GM21528 (cell line): ENCODE data around the gene ZNF630.
"Not testable (repeated sequence)": the region's sequence is repeated elsewhere in the genome, so short reads cannot be mapped to it uniquely, and the experiment has no call there.

ENCODE experiments used
- ATAC-seq: cut with Tn5 transposase; IDR thresholded peaks from one replicate; pipeline ENCODE4 v1.9.1; 2021; ENCODE audit warnings: mild to moderate bottlenecking, moderate library complexity; ENCODE audit not compliant: unreplicated experiment, low FRiP score

Gene ZNF630

GRCh38 chrX:48030641-48031173 lies 40.7 kb downstream of the ZNF630 start:
- not testable (repeated sequence) for ATAC-seq

DNA sequence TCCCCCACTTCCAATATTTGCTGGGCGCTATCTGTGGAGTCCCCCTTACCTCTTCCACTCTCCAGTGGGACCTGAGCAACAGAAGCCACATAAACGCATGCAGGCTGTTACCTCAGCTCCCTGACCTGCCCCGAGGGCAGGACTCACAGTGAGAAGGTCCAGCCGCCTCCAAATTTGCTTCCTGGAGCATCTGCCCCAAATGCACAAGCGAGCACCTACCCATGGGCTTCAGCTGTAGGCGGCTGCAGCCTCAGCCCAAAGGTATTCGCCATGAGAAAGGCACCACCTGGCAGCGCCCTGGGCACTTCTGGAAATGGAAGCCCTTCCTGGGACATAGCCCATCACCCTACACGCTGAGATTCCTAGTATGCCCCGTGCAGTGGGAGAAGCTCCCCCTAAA lies 41.2 kb downstream of the ZNF630 start:
- ATAC-seq, result no peak

DNA sequence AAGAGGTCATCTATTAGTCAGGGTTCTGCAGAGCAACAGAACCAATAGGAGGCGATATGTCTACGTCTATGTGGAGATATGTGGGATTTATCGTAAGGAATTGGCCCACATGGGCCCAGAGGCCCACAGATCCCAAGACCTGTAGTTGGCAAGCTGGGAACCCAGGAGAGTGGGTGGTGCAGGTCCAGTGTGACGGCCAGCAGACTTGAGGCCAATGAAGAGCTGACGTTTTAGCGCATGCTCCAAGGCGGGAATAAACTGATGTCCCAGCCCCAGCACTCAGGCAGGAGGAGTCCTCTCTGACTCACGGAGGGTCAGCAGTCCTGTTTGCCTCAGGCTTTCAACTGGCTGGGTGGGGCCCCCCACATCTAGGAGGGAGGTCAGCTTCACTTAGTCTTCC lies 43.3 kb downstream of the ZNF630 start:
- no peak for ATAC-seq

DNA sequence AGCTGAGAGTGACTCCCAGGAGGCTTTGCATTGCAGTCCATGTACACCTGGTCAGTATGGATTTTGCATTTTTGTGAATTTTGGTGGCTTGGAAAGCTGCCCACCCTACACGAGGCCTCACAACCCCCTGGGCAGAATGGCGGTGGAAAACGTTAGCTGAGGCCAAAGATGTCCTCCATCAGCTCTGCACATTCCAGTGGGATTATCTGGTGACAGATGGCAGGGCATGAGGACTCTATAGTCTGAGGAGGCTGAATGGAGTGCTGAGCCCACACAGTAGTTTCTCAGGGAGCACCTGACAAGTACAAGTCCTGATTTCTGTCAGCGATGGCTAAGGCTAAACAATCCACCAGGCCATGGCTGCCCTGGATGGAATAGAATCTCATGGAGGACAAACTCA lies 43.9 kb downstream of the ZNF630 start:
- not testable (repeated sequence) for ATAC-seq

- no peak for ATAC-seq
Observed at GRCh38 chrX:48025561-48025960, 45.9 kb downstream of the ZNF630 start.

GRCh38 chrX:48022738-48023137 lies 48.7 kb downstream of the ZNF630 start:
- ATAC-seq, result no peak

DNA sequence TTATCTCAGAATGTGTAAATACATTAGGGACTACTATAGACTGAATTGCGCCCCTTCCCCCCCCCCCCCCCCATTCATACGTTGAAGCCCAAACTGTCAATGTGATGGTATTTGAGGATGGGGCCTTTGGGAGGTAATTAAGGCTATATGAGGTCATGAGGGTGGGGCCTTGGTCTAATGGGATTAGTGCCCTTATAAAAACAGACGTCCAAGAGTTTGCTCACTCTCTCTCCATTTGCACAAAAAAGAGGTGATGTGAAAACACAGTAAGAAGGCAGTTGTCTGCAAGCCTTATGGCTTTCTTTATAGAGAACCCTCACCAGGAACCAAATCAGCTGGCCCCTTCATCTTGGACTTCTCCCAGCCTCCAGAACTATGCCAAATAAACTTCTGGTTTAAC lies 49.3 kb downstream of the ZNF630 start:
- ATAC-seq, result no peak

- peak; percentile 71 for ATAC-seq
Observed at GRCh38 chrX:48021026-48021900, 50.2 kb downstream of the ZNF630 start.

- ATAC-seq, result not testable (repeated sequence)
Observed at GRCh38 chrX:48020472-48020871, 51.0 kb downstream of the ZNF630 start.

GRCh38 chrX:48019892-48020291 lies 51.5 kb downstream of the ZNF630 start:
- not testable (repeated sequence) for ATAC-seq

GRCh38 chrX:48016583-48017310 lies 54.7 kb downstream of the ZNF630 start:
- ATAC-seq, result not testable (repeated sequence)

DNA sequence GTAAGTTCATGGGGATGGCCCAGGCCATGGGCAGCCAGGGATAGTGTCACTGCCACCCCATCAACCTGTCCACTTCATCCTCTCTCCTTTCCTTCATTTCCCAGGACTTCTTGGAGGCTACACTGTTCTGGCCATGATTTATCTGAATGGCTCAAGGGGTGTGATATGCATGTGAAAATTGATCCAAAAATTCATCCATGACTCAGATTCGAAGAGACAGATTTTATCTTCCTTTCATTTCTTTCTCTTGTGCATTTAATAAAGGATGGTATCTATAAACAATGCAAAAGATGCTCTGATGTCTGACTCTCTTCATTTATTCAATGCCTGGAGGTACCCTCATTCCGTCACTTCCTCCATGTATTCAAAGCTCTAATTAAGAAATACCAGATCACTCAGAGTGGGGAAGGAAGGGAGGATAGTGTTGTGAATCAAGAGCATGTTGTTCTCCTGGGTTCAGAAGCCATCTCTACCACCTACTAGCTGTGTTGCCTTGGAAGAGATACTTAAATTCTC lies 61.9 kb downstream of the ZNF630 start:
- not testable (repeated sequence) for ATAC-seq
